Esophagus muscularis mucosa (tissue), 3 donors: Measurements from ENCODE around the gene ARHGAP31.

Experiments
- CTCF ChIP-seq, 3 experiments: fragments of 200-600 bp in 2 of 3; fragments of 450-650 bp in 1 of 3; sonication (generic) in 2 of 3; IDR thresholded peaks; one replicate each; pipeline ENCODE4 v1.5.1; 2017 to 2019; ENCODE audit warnings: antibody characterized with exemption in 3 of 3, mild to moderate bottlenecking in 2 of 3, moderate library complexity in 1 of 3
- POLR2AphosphoS5 ChIP-seq, 2 donors: sonication (generic); formaldehyde crosslinking; IDR thresholded peaks; one replicate each; pipeline ENCODE4 v1.6.1; 2017; ENCODE audit warnings: antibody characterized with exemption in 2 of 2

- TF ChIP-seq CTCF (IDR thresholded peaks at IDR 0.05) (no peak), POLR2AphosphoS5 (IDR thresholded peaks at IDR 0.05) (no peak)
Measured at GRCh38 chr3:119457246-119457645, 163.1 kb downstream of the ARHGAP31 start.
